Sigmoid colon (tissue), 7 donors: ENCODE measurements around the gene F2R. TPM values are rescaled to one million over a fixed set of nuclear protein-coding genes. Genes with fewer than 3 reads are reported as not detected.

Experiments
- DNase-seq: peaks from one replicate; pipeline ENCODE4 v3.0.0-alpha.2; 2019
- H3K27ac ChIP-seq, 4 donors: fragments of 200-600 bp; sonication (generic); one replicate each; pipeline ENCODE4 v1.5.1; 2016 to 2019; ENCODE audit warnings: mild to moderate bottlenecking in 1 of 4
- H3K27me3 ChIP-seq, 3 donors: fragments of 200-600 bp; sonication (generic); one replicate each; pipeline ENCODE4 v1.5.1; 2019; ENCODE audit warnings: mild to moderate bottlenecking in 1 of 3
- H3K36me3 ChIP-seq, 4 donors: fragments of 200-600 bp; sonication (generic); one replicate each; pipeline ENCODE4 v1.5.1; 2016 to 2019
- H3K4me1 ChIP-seq, 4 donors: fragments of 200-600 bp; sonication (generic); one replicate each; pipeline ENCODE4 v1.5.1; 2017 to 2019
- H3K4me3 ChIP-seq, 4 donors: fragments of 200-600 bp; sonication (generic); one replicate each; pipeline ENCODE4 v1.5.1; 2017 to 2019; ENCODE audit warnings: mild to moderate bottlenecking in 2 of 4, moderate library complexity in 1 of 4
- H3K9me3 ChIP-seq, 4 donors: fragments of 200-600 bp in 3 of 4; sonication (generic) in 3 of 4; one replicate each; pipeline versions ENCODE4 v1.5.1 to v1.6.1; 2013 to 2019
- EP300 ChIP-seq, 4 donors: sonication (generic); formaldehyde crosslinking; IDR thresholded peaks; one replicate each; pipeline ENCODE4 v1.6.1; 2017; ENCODE audit warnings: antibody characterized with exemption in 4 of 4
- POLR2A ChIP-seq, 2 donors: fragments of 450-650 bp; IDR thresholded peaks; one replicate each; pipeline ENCODE4 v1.6.1; 2016; ENCODE audit warnings: antibody characterized with exemption in 2 of 2, mild to moderate bottlenecking in 2 of 2, moderate library complexity in 2 of 2
- POLR2AphosphoS5 ChIP-seq, 4 donors: sonication (generic); formaldehyde crosslinking; IDR thresholded peaks; one replicate each; pipeline ENCODE4 v1.6.1; 2017; ENCODE audit warnings: antibody characterized with exemption in 4 of 4
- WGBS, 2 donors: extraction: QIAGEN DNeasy Blood & Tissue Kit; methylation state at CpG; one replicate each; pipeline ENCODE4 v1.1.7; 2013; 5-methylcytosine and 5-hydroxymethylcytosine counted together
- intact Hi-C: fragments of 100-400 bp; cut with DNase I; formaldehyde crosslinking; loops from one replicate; pipeline ENCODE4 v1.15.1; 2023
- polyA plus RNA-seq, 3 donors: library from polyadenylated mRNA; stranded (reverse); fragments of 200-250 nt; gene quantifications; one replicate each; pipeline ENCODE4 v1.2.3, GENCODE V29; 2013
- total RNA-seq, 4 donors: library from RNA; depleted of rRNA; stranded (reverse); fragments of >200 nt; gene quantifications; one replicate each; pipeline ENCODE4 v1.1.0, GENCODE V29; 2016
- TF ChIP-seq, protein P1 (sequence below), 4 experiments: fragments of 450-650 bp in 3 of 4; fragments of 200-600 bp in 1 of 4; IDR thresholded peaks; one replicate each; pipeline ENCODE4 v1.5.1; 2016 to 2019; ENCODE audit warnings: antibody characterized with exemption in 4 of 4, mild to moderate bottlenecking in 3 of 4, moderate library complexity in 2 of 4
- donor health status: healthy with polysubstance abuse.
- donor health status: Bipolar disorder and iron deficiency.
- donor health status: healthy.

The F2R gene
- total and polyA plus RNA-seq, 7 donors = 0.60 to 10.7 (median 5.8) TPM

DNA sequence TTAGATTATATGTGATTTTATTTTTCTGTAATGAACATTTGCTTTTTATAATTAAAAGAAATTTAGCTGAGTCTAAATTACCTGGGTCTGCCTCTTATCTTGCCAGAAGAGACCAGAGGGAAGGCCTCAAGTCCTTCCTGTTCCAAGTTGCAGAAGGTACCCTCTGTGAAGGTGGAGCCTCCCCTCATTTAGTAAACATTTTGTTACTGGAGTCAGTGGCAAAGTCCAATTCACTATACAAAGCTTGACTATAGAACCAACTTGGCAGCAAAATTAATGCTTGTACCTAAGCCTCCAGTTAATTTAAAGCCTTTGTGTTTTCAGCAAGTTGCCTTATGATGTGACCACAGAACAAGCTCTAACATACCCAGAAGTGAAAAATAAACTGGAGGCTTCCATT lies 42.8 kb upstream of the F2R start:
- Histone ChIP-seq H3K27me3 (no peaks in the 10 kb centered on the region), H3K4me1 (no peaks in the 10 kb centered on the region), H3K4me3 (no peak overlapping the region), H3K9me3 (no peaks in the 10 kb centered on the region), H3K27ac (no peak overlapping the region), H3K36me3 (no peaks in the 10 kb centered on the region)
- no peak for DNase-seq
- intact Hi-C loops = no loop called here
- no peak for TF ChIP-seq EP300 (IDR thresholded peaks at IDR 0.05)
- no peak for TF ChIP-seq POLR2AphosphoS5 (IDR thresholded peaks at IDR 0.05)
- TF ChIP-seq, protein P1, sequence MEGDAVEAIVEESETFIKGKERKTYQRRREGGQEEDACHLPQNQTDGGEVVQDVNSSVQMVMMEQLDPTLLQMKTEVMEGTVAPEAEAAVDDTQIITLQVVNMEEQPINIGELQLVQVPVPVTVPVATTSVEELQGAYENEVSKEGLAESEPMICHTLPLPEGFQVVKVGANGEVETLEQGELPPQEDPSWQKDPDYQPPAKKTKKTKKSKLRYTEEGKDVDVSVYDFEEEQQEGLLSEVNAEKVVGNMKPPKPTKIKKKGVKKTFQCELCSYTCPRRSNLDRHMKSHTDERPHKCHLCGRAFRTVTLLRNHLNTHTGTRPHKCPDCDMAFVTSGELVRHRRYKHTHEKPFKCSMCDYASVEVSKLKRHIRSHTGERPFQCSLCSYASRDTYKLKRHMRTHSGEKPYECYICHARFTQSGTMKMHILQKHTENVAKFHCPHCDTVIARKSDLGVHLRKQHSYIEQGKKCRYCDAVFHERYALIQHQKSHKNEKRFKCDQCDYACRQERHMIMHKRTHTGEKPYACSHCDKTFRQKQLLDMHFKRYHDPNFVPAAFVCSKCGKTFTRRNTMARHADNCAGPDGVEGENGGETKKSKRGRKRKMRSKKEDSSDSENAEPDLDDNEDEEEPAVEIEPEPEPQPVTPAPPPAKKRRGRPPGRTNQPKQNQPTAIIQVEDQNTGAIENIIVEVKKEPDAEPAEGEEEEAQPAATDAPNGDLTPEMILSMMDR (IDR thresholded peaks at IDR 0.05) = no peak
- no peak for TF ChIP-seq POLR2A (IDR thresholded peaks at IDR 0.05)

DNA sequence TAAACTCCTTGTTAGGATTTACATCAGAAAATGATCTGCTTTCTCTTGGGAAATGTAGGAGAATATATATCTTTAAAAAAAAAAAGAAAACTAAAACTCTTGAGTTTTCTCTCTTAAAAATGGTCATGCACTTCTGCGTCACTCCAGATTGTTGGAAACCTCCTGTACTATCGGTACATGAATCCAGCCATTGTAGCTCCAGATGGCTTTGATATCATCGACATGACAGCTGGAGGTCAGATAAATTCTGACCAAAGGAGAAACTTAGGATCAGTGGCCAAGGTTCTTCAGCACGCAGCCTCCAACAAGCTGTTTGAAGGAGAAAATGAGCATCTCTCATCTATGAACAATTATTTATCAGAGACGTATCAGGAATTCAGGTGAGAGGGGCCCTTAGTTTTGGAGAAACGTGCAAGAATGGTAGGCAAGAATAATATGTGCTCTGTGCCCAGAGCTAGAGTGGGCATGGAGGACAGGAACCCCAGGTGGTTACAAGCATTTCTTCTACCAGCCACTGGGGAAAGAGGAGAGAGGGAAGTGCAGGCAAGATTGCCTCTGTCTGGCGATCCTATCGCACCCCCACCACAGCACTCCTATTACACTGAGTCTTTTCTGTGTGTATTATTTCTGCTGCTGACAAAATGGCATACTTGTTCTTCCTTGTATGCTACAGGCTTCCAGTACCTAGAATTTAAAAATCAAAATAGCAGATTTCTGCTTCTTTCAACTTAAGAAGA lies 41.4 kb upstream of the F2R start:
- WGBS, 2 donors = 89 to 91% methylated on average over 8 of the region's 8 CpGs
- Histone ChIP-seq H3K27ac (peak overlapping the region in 1 of 4 donors; percentile 25), H3K27me3 (no peaks in the 10 kb centered on the region), H3K4me1 (no peaks in the 10 kb centered on the region), H3K36me3 (no peaks in the 10 kb centered on the region), H3K4me3 (no peak overlapping the region), H3K9me3 (no peaks in the 10 kb centered on the region)
- intact Hi-C loops = no loop called here
- TF ChIP-seq POLR2A (IDR thresholded peaks at IDR 0.05) = no peak
- TF ChIP-seq, protein P1 (IDR thresholded peaks at IDR 0.05) = no peak
- TF ChIP-seq POLR2AphosphoS5 (IDR thresholded peaks at IDR 0.05) = no peak
- TF ChIP-seq EP300 (IDR thresholded peaks at IDR 0.05) = no peak
- no peak for DNase-seq

DNA sequence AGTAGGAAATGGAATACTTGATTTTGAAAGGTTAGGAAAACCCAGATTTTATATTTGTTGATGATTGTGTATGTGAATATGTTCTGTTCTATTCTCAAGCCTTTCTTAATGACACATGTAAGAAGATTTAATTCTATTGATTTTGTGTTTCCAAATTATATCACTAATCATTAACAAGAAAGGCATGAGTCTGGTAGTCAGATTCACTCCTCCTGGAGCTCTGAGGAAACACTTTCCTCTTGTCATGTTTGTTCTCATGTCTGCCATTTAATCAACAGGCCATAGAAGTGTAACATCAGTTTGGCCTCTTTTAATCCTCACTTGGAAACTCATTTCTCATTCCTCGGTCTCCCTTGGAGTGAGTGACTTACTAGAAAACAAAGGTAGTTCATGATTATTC lies 40.6 kb upstream of the F2R start:
- Histone ChIP-seq H3K27me3 (no peaks in the 10 kb centered on the region), H3K36me3 (no peaks in the 10 kb centered on the region), H3K9me3 (no peaks in the 10 kb centered on the region), H3K4me1 (no peaks in the 10 kb centered on the region), H3K4me3 (no peak overlapping the region), H3K27ac (no peak overlapping the region)
- WGBS, 2 donors = 92% methylated on average over 1 of the region's 1 CpG
- no peak for TF ChIP-seq POLR2AphosphoS5 (IDR thresholded peaks at IDR 0.05)
- TF ChIP-seq POLR2A (IDR thresholded peaks at IDR 0.05) = no peak
- no peak for TF ChIP-seq EP300 (IDR thresholded peaks at IDR 0.05)
- TF ChIP-seq, protein P1 (IDR thresholded peaks at IDR 0.05) = no peak
- DNase-seq = no peak
- intact Hi-C loops = no loop called here

DNA sequence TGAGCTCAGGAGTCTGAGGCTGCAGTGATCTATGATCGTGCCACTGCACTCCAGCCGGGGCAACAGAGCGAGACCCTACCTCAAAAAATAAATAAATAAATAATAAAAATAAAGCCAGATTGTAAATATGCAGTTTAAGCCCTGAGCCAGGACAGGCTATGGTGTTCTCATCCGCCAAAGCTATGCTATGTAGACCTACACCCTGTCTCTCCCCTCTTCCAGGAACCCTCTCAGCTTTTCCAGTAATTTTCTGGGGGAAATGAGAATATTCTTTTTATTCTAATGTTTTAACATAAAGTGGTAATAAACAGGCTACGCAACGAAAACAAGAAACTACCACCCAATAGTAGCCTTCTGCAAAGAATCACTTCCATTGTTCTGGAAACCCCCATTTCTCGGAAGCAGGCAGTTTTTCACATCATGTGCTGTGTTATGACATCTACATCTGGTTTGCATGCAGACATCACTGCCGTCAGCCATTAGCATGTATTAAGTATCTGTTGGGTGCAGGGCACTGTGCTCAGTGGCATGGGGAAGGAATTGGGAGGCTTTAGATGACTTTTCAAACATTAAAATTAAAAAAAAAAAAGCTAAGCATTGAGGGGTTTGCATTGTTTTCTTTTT lies 38.0 kb upstream of the F2R start:
- Histone ChIP-seq H3K4me3 (no peak overlapping the region), H3K27ac (peak overlapping the region in 1 of 4 donors; percentile 35), H3K27me3 (no peaks in the 10 kb centered on the region), H3K9me3 (no peaks in the 10 kb centered on the region), H3K4me1 (no peaks in the 10 kb centered on the region), H3K36me3 (no peaks in the 10 kb centered on the region)
- TF ChIP-seq POLR2AphosphoS5 (IDR thresholded peaks at IDR 0.05) = no peak
- TF ChIP-seq POLR2A (IDR thresholded peaks at IDR 0.05) = no peak
- TF ChIP-seq, protein P1 (IDR thresholded peaks at IDR 0.05) = no peak
- no peak for TF ChIP-seq EP300 (IDR thresholded peaks at IDR 0.05)
- 92% methylated on average over 8 of the region's 8 CpGs for WGBS, 2 donors
- no peak for DNase-seq
- intact Hi-C loops = no loop called here
